Measurements from ENCODE around the gene TRIM10. TPM values are rescaled to one million over a fixed set of nuclear protein-coding genes. Genes with fewer than 3 reads are reported as not detected.

The TRIM10 gene
- total and polyA plus RNA-seq, 2 donors (not counting 1 experiment from before 2014, with no cell fraction given), result not detected

GRCh38 chr6:30162265-30163089, 1.5 kb upstream of the TRIM10 start:
- no peak overlapping the region for H3K4me2 ChIP-seq (ENCODE audit: extremely low read depth, insufficient read depth, low read length)
- H3K4me1 ChIP-seq (ENCODE audit: control insufficient read depth, extremely low read depth, insufficient read depth, low read length), result no peaks in the 10 kb centered on the region
- no peak overlapping the region for H3K27ac ChIP-seq (ENCODE audit: insufficient read depth, low read length)
- no peak overlapping the region for H2AFZ ChIP-seq (ENCODE audit: low read length)
- no peaks in the 10 kb centered on the region for H3K36me3 ChIP-seq (ENCODE audit: control insufficient read depth, insufficient read depth, low read length)
- H4K20me1 ChIP-seq (ENCODE audit: control insufficient read depth, extremely low read depth, insufficient read depth, low read length), result no peaks in the 10 kb centered on the region
- TF ChIP-seq CTCF (conservative IDR thresholded peaks at IDR 0.05 in 1 of 2, IDR thresholded peaks at IDR 0.05 in 1 of 2; ENCODE audit: low read depth in 1 of 2, low read length in 2 of 2), result no peak
- TF ChIP-seq EZH2 (IDR thresholded peaks at IDR 0.05; ENCODE audit: low read length, missing control alignments), result no peak
- no peak overlapping the region for H3K4me3 ChIP-seq (replicated peaks in 1 of 4; ENCODE audit: control extremely low read depth in 1 of 4, insufficient read depth in 1 of 4, low read depth in 3 of 4, low read length in 4 of 4)
- H3K27me3 ChIP-seq (ENCODE audit: control insufficient read depth, insufficient read depth, low read length), result peaks cover 7% of the 10 kb centered on the region
- H3K9me3 ChIP-seq (ENCODE audit: control insufficient read depth, insufficient read depth, low read depth, low read length), result no peaks in the 10 kb centered on the region
- no peaks in the 10 kb centered on the region for H3K79me2 ChIP-seq (ENCODE audit: control insufficient read depth, insufficient read depth, low read length)
- no peak overlapping the region for H3K9ac ChIP-seq (ENCODE audit: insufficient read depth, low read length)
- no peak for DNase-seq (ENCODE audit: low read depth in 2 of 2)

GRCh38 chr6:30160008-30160784, 815 bp downstream of the TRIM10 start:
- H3K79me2 ChIP-seq (ENCODE audit: control insufficient read depth, insufficient read depth, low read length), result no peaks in the 10 kb centered on the region
- no peak overlapping the region for H3K4me2 ChIP-seq (ENCODE audit: extremely low read depth, insufficient read depth, low read length)
- no peak overlapping the region for H2AFZ ChIP-seq (ENCODE audit: low read length)
- H3K27me3 ChIP-seq (ENCODE audit: control insufficient read depth, insufficient read depth, low read length), result peaks cover 3% of the 10 kb centered on the region
- H3K9ac ChIP-seq (ENCODE audit: insufficient read depth, low read length), result no peak overlapping the region
- H3K4me3 ChIP-seq (replicated peaks in 1 of 4; ENCODE audit: control extremely low read depth in 1 of 4, insufficient read depth in 1 of 4, low read depth in 3 of 4, low read length in 4 of 4), result no peak overlapping the region
- H3K27ac ChIP-seq (ENCODE audit: insufficient read depth, low read length), result no peak overlapping the region
- no peak for TF ChIP-seq EZH2 (IDR thresholded peaks at IDR 0.05; ENCODE audit: low read length, missing control alignments)
- TF ChIP-seq CTCF (conservative IDR thresholded peaks at IDR 0.05 in 1 of 2, IDR thresholded peaks at IDR 0.05 in 1 of 2; ENCODE audit: low read depth in 1 of 2, low read length in 2 of 2), result no peak
- H3K4me1 ChIP-seq (ENCODE audit: control insufficient read depth, extremely low read depth, insufficient read depth, low read length), result peaks cover 3% of the 10 kb centered on the region
- H4K20me1 ChIP-seq (ENCODE audit: control insufficient read depth, extremely low read depth, insufficient read depth, low read length), result no peaks in the 10 kb centered on the region
- H3K36me3 ChIP-seq (ENCODE audit: control insufficient read depth, insufficient read depth, low read length), result no peaks in the 10 kb centered on the region
- no peaks in the 10 kb centered on the region for H3K9me3 ChIP-seq (ENCODE audit: control insufficient read depth, insufficient read depth, low read depth, low read length)
- no peak for DNase-seq (ENCODE audit: low read depth in 2 of 2)

- no peak overlapping the region for H2AFZ ChIP-seq (ENCODE audit: low read length)
- DNase-seq (ENCODE audit: low read depth in 2 of 2), result no peak
- no peak overlapping the region for H3K9ac ChIP-seq (ENCODE audit: insufficient read depth, low read length)
- no peak overlapping the region for H3K4me3 ChIP-seq (replicated peaks in 1 of 4; ENCODE audit: control extremely low read depth in 1 of 4, insufficient read depth in 1 of 4, low read depth in 3 of 4, low read length in 4 of 4)
- H3K4me1 ChIP-seq (ENCODE audit: control insufficient read depth, extremely low read depth, insufficient read depth, low read length), result peaks cover 6% of the 10 kb centered on the region
- H3K4me2 ChIP-seq (ENCODE audit: extremely low read depth, insufficient read depth, low read length), result no peak overlapping the region
- peaks cover 3% of the 10 kb centered on the region for H3K27me3 ChIP-seq (ENCODE audit: control insufficient read depth, insufficient read depth, low read length)
- no peak for TF ChIP-seq CTCF (conservative IDR thresholded peaks at IDR 0.05 in 1 of 2, IDR thresholded peaks at IDR 0.05 in 1 of 2; ENCODE audit: low read depth in 1 of 2, low read length in 2 of 2)
- TF ChIP-seq EZH2 (IDR thresholded peaks at IDR 0.05; ENCODE audit: low read length, missing control alignments), result no peak
- H3K36me3 ChIP-seq (ENCODE audit: control insufficient read depth, insufficient read depth, low read length), result no peaks in the 10 kb centered on the region
- no peaks in the 10 kb centered on the region for H3K9me3 ChIP-seq (ENCODE audit: control insufficient read depth, insufficient read depth, low read depth, low read length)
- H4K20me1 ChIP-seq (ENCODE audit: control insufficient read depth, extremely low read depth, insufficient read depth, low read length), result no peaks in the 10 kb centered on the region
- no peak overlapping the region for H3K27ac ChIP-seq (ENCODE audit: insufficient read depth, low read length)
- no peaks in the 10 kb centered on the region for H3K79me2 ChIP-seq (ENCODE audit: control insufficient read depth, insufficient read depth, low read length)
Observed at GRCh38 chr6:30158475-30159040, 2.5 kb downstream of the TRIM10 start.
